ENCODE measurements around the gene S100A5. TPM values are rescaled to one million over a fixed set of nuclear protein-coding genes. Genes with fewer than 3 reads are reported as not detected.
A peak's percentile ranks its signal among the peaks of the same experiment; 100 is the strongest.

S100A5 gene
- total and polyA plus RNA-seq, 9 of the 15 experiments (the other 6 are each of a cell fraction or from before 2014, with no cell fraction given), result 0.56 to 1.4 (median 0.64) TPM; not detected in 5

GRCh38 chr1:153515504-153516394 lies 25.0 kb downstream of the S100A5 start (continued):
- TF ChIP-seq TSC22D4 (tag; IDR thresholded peaks at IDR 0.05) (no peak), FOXK2 (conservative IDR thresholded peaks at IDR 0.05 in 1 of 2, IDR thresholded peaks at IDR 0.05 in 1 of 2; ENCODE audit: low read depth in 2 of 2) (no peak), NFRKB (IDR thresholded peaks at IDR 0.05; ENCODE audit: low read depth) (no peak), ZZZ3 (IDR thresholded peaks at IDR 0.05) (no peak), ZNF184 (CRISPR knock-in tag; IDR thresholded peaks at IDR 0.05) (peak; percentile 81; the same call in 1 of the 2 replicates), GABPB1 (CRISPR knock-in tag; IDR thresholded peaks at IDR 0.05) (no peak), ZNF584 (CRISPR knock-in tag; IDR thresholded peaks at IDR 0.05; ENCODE audit: low read depth) (no peak), SAP30 (IDR thresholded peaks at IDR 0.05; ENCODE audit: borderline replicate concordance, insufficient read depth, low read depth, low read length, poor library complexity, severe bottlenecking) (no peak), KDM5B (IDR thresholded peaks at IDR 0.05; ENCODE audit: insufficient replicate concordance, low read depth, low read length) (no peak), ZNF354B (CRISPR knock-in tag; IDR thresholded peaks at IDR 0.05) (no peak), EGR1 (conservative IDR thresholded peaks at IDR 0.05) (no peak), HNRNPLL (IDR thresholded peaks at IDR 0.05; ENCODE audit: low read depth, low read length, poor library complexity, severe bottlenecking) (no peak), NR1H2 (CRISPR knock-in tag; IDR thresholded peaks at IDR 0.05) (no peak), CLOCK (CRISPR knock-in tag; IDR thresholded peaks at IDR 0.05; ENCODE audit: borderline replicate concordance) (no peak), BDP1 (IDR thresholded peaks at IDR 0.05; ENCODE audit: insufficient read depth, insufficient read length) (no peak), ETV1 (tag; conservative IDR thresholded peaks at IDR 0.05; ENCODE audit: low read depth) (peak; percentile 51), ZBTB17 (CRISPR knock-in tag; IDR thresholded peaks at IDR 0.05) (no peak), ZNF589 (CRISPR knock-in tag; IDR thresholded peaks at IDR 0.05; ENCODE audit: low read depth) (no peak), KLF6 (CRISPR knock-in tag; IDR thresholded peaks at IDR 0.05; ENCODE audit: borderline replicate concordance) (no peak), ATF7 (IDR thresholded peaks at IDR 0.05) (peak; percentile 13; the same call in 1 of the 2 replicates), CEBPG (CRISPR knock-in tag; IDR thresholded peaks at IDR 0.05) (peak; percentile 68), CEBPG (tag; conservative IDR thresholded peaks at IDR 0.05 in 1 of 2, IDR thresholded peaks at IDR 0.05 in 1 of 2) (peak; percentile 59 to 75; a peak in 3 of 4 replicates)
- TF ChIP-seq, protein P1, sequence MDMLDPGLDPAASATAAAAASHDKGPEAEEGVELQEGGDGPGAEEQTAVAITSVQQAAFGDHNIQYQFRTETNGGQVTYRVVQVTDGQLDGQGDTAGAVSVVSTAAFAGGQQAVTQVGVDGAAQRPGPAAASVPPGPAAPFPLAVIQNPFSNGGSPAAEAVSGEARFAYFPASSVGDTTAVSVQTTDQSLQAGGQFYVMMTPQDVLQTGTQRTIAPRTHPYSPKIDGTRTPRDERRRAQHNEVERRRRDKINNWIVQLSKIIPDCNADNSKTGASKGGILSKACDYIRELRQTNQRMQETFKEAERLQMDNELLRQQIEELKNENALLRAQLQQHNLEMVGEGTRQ (CRISPR knock-in tag; IDR thresholded peaks at IDR 0.05), result no peak
- TF ChIP-seq, protein P2, sequence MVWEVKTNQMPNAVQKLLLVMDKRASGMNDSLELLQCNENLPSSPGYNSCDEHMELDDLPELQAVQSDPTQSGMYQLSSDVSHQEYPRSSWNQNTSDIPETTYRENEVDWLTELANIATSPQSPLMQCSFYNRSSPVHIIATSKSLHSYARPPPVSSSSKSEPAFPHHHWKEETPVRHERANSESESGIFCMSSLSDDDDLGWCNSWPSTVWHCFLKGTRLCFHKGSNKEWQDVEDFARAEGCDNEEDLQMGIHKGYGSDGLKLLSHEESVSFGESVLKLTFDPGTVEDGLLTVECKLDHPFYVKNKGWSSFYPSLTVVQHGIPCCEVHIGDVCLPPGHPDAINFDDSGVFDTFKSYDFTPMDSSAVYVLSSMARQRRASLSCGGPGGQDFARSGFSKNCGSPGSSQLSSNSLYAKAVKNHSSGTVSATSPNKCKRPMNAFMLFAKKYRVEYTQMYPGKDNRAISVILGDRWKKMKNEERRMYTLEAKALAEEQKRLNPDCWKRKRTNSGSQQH (CRISPR knock-in tag; IDR thresholded peaks at IDR 0.05), result no peak

Data from K562 (cell line).